Glomerular endothelial cell (primary cell): ENCODE results near the gene RER1. TPM values are rescaled to one million over a fixed set of nuclear protein-coding genes. Genes with fewer than 3 reads are reported as not detected.

ENCODE experiments used
- DNase-seq: peaks from one replicate; pipeline ENCODE4 v3.0.0-alpha.2; 2011; ENCODE audit warnings: low read depth, low spot score; ENCODE audit errors: extremely low read depth
- total RNA-seq: library from RNA; depleted of rRNA; stranded (reverse); fragments of >200 nt; gene quantifications from 2 replicates; pipeline ENCODE4 v1.2.3, GENCODE V29; 2015

The RER1 gene
- total RNA-seq, 1 donor from 2014 or later, result 119 TPM

GRCh38 chr1:2353551-2354438 is 37.8 kb upstream of the RER1 start:
- no peak for DNase-seq

- DNase-seq, result no peak
Observed at GRCh38 chr1:2354511-2355372, 36.9 kb upstream of the RER1 start.

- no peak for DNase-seq
Observed at GRCh38 chr1:2355373-2356261, 36.0 kb upstream of the RER1 start.

GRCh38 chr1:2356401-2356800 is 35.2 kb upstream of the RER1 start:
- DNase-seq, result no peak

- no peak for DNase-seq
Observed at GRCh38 chr1:2356911-2357845, 34.5 kb upstream of the RER1 start.

GRCh38 chr1:2358072-2358471 is 33.6 kb upstream of the RER1 start:
- DNase-seq, result no peak

GRCh38 chr1:2358651-2359640 is 32.7 kb upstream of the RER1 start:
- DNase-seq, result no peak

- no peak for DNase-seq
Observed at GRCh38 chr1:2360588-2361364, 30.9 kb upstream of the RER1 start.

GRCh38 chr1:2363847-2364513 is 27.7 kb upstream of the RER1 start:
- no peak for DNase-seq

- DNase-seq, result no peak
Observed at GRCh38 chr1:2368053-2368744, 23.4 kb upstream of the RER1 start.

GRCh38 chr1:2372551-2373490 is 18.8 kb upstream of the RER1 start:
- no peak for DNase-seq

- no peak for DNase-seq
Observed at GRCh38 chr1:2373551-2374251, 17.9 kb upstream of the RER1 start.

- DNase-seq, result no peak
Observed at GRCh38 chr1:2374252-2375155, 17.1 kb upstream of the RER1 start.
